Activated T-cell treated with anti-CD3 and anti-CD28 coated beads for 1 hour (primary cell): ENCODE results near the gene RBCK1.

Source experiments
- DNase-seq: peaks from one replicate; pipeline ENCODE4 v3.0.0-alpha.2; 2020; ENCODE audit warnings: low read depth

The RBCK1 gene

GRCh38 chr20:399182-399707, 8.9 kb upstream of the RBCK1 start:
- DNase-seq, result no peak

- DNase-seq, result no peak
Observed at GRCh38 chr20:400128-400453, 8.0 kb upstream of the RBCK1 start.

DNA sequence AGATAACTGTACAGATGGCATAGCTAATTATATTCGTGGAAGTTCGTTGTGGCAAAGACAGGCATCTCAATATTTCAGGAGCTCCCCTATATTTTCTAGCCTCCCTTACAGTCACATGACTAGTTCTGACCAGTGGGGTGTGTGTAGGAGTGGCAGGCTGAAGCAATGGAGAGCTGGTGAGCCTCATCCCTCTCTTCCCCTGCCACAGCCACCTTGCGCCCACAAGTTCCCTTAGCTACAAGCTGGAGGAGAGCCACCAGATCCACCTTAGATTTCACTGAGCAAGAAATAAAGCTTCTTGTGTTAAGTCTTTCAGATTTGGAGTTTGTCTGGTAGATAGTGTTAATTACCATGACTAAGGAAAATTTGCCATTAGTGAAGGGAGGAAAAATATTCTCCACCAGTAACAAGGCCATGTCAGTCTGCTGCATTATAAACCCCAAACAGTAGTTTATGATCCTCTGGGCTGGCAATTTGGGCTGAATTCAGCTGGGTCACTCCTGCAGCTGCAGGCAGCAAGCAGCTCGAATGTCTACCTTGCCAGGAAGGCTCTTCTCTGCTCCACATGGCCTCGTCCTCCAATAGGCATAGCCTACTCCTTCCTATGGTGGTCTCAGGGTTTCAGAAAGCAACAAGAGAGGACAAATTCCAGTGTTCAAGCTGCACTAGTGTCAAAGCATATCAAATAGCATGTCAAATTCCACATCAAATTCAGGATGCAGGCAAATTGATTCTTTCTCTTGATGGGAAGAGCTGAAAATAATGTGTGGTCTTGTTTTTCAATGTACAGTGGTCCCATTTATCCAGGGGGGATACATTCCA, 7.4 kb upstream of the RBCK1 start:
- no peak for DNase-seq

DNA sequence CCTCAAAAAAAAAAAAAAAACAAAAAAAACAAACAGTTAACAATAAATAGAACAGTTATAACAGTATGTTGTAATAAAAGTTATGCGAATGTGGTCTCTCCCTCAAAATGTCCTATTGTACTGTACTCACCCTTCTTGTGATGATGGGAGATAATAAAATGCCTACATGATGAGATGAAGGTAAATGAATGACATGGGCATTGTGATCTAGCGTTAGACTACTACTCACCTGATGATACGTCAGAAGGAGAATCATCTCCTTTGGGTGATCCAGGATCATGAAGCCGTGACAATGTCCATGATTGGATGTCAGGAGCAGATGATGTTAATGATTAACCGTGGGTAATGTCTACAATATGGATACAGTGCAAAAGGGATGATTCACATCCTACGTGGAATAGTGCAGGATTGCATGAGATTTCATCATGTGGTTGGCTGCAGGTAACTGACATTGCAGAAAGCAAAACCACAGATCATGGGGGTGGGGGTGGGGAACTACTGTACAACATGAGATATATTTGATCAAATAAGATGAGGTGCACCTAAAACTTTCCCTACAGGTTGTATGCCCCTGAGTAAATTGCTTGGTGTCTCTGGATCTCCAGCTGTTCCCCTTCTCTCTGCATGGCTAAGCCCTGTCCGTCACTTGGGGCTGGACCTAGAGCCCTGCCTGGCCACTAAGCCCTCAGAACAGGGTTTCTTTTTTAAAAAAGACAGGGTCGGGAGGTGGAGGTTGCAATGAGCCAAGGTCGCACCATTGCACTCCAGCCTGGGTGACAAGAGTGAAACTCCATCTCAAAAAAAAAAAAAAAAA, 6.2 kb upstream of the RBCK1 start:
- DNase-seq, result no peak

DNA sequence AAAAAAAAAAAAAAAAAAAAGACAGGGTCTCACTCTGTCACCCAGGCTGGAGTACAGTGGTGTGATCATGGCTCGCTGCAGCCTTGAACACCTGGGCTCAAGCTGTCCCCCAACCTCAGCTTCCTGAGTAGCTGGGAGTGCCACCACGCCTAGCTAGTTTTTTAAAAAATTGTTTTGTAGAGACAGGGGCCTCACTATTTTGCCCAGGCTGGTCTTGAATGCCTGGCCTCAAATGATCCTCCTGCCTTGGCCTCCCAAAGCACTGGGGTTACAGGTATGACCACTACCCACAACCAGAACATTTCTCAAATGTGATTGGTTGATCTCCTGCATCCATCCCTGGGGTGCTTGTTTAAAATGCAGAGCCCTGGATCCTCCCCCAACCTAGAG, 5.6 kb upstream of the RBCK1 start:
- DNase-seq, result no peak

GRCh38 chr20:402898-403581, 5.1 kb upstream of the RBCK1 start:
- no peak for DNase-seq

- DNase-seq, result no peak
Observed at GRCh38 chr20:403582-403957, 4.5 kb upstream of the RBCK1 start.

GRCh38 chr20:404088-404487, 4.0 kb upstream of the RBCK1 start:
- DNase-seq, result no peak

- no peak for DNase-seq
Observed at GRCh38 chr20:406200-407132, 1.6 kb upstream of the RBCK1 start.

DNA sequence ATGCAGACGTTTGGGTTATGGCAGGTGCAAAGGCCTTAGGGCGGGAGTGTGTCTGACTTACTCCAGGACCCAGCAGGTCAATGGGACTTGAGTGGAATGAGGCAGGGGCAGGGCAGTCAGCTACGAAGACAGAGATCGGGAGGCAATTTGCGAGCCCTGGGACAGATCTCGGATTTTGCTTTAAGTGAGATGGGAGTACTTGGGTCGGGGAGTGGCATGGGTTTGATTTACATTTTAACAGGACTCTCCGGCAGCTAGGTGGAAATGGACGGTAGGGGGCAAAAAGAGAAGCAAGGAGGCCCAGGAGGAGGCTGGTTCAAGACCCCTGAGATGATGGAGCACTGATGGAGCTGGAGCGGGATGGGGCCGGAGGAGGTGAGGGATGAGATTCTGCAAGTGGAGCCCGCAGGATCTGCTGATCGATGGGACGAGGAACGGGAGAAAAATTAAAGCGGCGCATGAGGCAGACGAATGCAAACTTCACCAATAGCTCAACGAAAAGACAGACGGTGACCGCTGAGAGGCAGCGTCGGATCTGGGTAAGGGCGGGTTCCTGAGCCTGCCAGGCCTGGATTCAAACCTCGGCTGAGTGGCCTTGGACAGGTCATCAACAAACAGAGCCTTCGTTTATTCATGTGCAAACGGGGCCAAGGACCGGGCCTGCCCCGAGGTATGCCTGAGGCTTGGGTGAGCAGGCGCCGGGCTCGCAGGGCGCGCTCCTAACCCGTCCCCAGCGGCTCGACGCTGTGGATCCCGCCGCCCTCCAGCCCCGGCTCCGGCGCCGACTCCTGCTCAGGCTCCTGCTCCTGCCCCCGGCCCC, 756 bp upstream of the RBCK1 start:
- peak; percentile 40 for DNase-seq

- DNase-seq, result no peak
Observed at GRCh38 chr20:408843-409696, 971 bp downstream of the RBCK1 start.

DNA sequence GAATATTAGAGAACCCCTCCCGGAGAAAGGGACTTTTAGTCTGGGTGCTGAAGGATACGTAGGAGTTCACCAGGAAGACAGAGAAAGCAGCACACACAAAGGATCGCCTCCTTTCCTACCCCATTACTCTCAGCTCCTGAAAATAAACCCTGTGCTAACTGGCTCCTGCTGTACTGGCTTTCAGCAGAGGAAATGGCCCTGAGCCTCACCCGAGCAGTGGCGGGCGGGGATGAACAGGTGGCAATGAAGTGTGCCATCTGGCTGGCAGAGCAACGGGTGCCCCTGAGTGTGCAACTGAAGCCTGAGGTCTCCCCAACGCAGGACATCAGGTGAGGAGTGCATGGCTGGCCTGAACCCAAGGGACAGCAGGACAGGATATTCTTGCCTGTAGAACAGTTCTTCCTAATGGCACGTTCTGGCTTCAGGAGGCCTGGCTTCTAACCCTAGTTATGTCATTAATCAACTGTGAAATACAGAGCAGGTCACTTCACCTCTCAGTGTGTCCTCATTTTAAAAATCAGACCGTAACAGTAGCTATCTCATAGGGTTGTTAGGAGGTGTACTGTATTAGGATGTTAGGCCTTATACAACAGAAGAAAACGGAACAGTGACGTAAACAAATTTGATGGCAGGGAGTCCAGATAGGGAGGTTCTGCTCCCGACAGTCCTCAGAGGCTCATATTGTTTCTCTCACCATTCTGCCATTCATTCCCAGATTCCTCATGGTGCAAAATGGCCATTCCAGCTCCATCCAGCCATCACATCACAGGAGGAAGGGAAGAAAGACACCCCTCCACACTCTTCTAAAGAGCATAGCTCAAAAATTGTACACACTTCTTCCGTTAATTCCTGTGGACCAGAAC, 1.8 kb downstream of the RBCK1 start:
- no peak for DNase-seq

DNA sequence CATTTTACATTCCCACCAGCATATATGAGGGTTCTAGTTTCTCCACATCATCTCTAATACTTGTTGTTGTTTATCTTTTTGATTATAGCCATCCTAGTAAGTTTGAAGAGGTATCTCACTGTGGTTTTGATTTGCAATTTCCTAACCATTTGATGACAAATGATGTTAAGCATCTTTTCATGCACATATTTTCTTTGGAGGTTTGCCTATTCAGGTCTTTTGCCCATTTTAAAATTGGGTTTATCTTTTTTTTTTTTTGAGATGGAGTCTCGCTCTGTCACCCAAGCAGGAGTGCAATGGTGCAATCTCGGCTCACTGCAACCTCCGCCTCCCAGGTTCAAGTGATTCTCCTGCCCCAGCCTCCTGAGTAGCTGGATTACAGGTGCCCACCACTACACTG, 4.0 kb downstream of the RBCK1 start:
- DNase-seq, result no peak

DNA sequence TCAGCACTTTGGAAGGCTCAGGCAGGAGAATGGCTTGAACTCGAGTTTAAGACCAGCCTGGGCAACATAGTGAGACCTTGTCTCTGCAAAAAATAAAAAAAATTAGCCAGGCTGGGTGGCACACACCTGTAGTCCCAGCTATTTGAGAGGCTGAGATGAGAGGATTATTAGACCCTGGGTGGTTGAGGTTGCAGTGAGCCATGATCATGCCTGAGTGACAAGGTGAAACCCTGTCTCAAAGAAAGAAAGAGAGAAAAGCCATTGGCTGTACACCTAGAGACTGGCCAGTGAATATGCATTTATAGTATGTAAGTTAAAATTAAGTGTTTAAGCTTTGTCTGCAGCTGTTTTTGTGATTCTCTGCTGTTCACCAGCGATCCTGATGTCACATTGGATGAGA, 6.1 kb downstream of the RBCK1 start:
- DNase-seq, result no peak

GRCh38 chr20:415820-416322, 7.8 kb downstream of the RBCK1 start:
- DNase-seq, result no peak

GRCh38 chr20:416950-417800, 9.1 kb downstream of the RBCK1 start:
- DNase-seq, result no peak

GRCh38 chr20:417801-418342, 9.8 kb downstream of the RBCK1 start:
- no peak for DNase-seq
